Liver (tissue), 9 donors: ENCODE measurements around the gene CFAP74. TPM values are rescaled to one million over a fixed set of nuclear protein-coding genes. Genes with fewer than 3 reads are reported as not detected.

Experiments used
- DNase-seq: peaks from one replicate; pipeline ENCODE4 v3.0.0-alpha.2; 2017; ENCODE audit warnings: low spot score
- H3K27ac ChIP-seq, 2 donors: one replicate each; pipeline ENCODE4 v1.7.0; 2013; ENCODE audit warnings: inconsistent platforms in 2 of 2, low read length in 2 of 2, control low read depth in 1 of 2, low read depth in 1 of 2, mild to moderate bottlenecking in 1 of 2
- H3K27me3 ChIP-seq, 4 donors: one replicate each; pipeline versions ENCODE4 v1.6.1 to v1.7.0; 2013; ENCODE audit warnings: low read length in 3 of 4, inconsistent platforms in 1 of 4, mild to moderate bottlenecking in 1 of 4, moderate library complexity in 1 of 4; ENCODE audit not compliant: control insufficient read depth in 4 of 4, insufficient read depth in 4 of 4
- H3K36me3 ChIP-seq, 4 donors: one replicate each; pipeline versions ENCODE4 v1.6.1 to v1.7.0; 2013; ENCODE audit warnings: low read length in 3 of 4, mild to moderate bottlenecking in 3 of 4, low read depth in 1 of 4, moderate library complexity in 1 of 4; ENCODE audit not compliant: control insufficient read depth in 4 of 4, insufficient read depth in 3 of 4
- H3K4me1 ChIP-seq, 4 donors: one replicate each; pipeline versions ENCODE4 v1.6.1 to v1.7.0; 2013; ENCODE audit warnings: low read length in 3 of 4, mild to moderate bottlenecking in 3 of 4, moderate library complexity in 1 of 4; ENCODE audit not compliant: control insufficient read depth in 4 of 4, insufficient read depth in 4 of 4
- H3K4me3 ChIP-seq, 3 donors: one replicate each; pipeline versions ENCODE4 v1.6.1 to v1.7.0; 2013; ENCODE audit warnings: low read length in 3 of 3, control low read depth in 1 of 3, low read depth in 1 of 3, mild to moderate bottlenecking in 1 of 3
- H3K9ac ChIP-seq, 2 donors: one replicate each; pipeline ENCODE4 v1.7.0; 2013; ENCODE audit warnings: low read length in 2 of 2, mild to moderate bottlenecking in 2 of 2, moderate library complexity in 2 of 2, control low read depth in 1 of 2, low read depth in 1 of 2
- H3K9me3 ChIP-seq, 4 donors: one replicate each; pipeline versions ENCODE4 v1.6.1 to v1.7.0; 2013; ENCODE audit warnings: low read length in 3 of 4; ENCODE audit not compliant: control insufficient read depth in 4 of 4
- CTCF ChIP-seq: fragments of 150-350 bp; IDR thresholded peaks from 2 replicates; pipeline ENCODE4 v1.5.1; 2017; ENCODE audit warnings: improper control_type of control experiment, low read depth, low read length; ENCODE audit not compliant: missing input control
- EGR1 ChIP-seq, 2 donors: IDR thresholded peaks; 2 replicates each; pipeline ENCODE4 v1.6.1; 2016 to 2018; ENCODE audit warnings: antibody characterized with exemption in 2 of 2, low read depth in 2 of 2
- FOXA1 ChIP-seq: IDR thresholded peaks from 2 replicates; pipeline ENCODE4 v1.6.1; 2016; ENCODE audit warnings: antibody characterized with exemption
- FOXA2 ChIP-seq: IDR thresholded peaks from 2 replicates; pipeline ENCODE4 v1.6.1; 2016; ENCODE audit warnings: antibody characterized with exemption
- GABPA ChIP-seq, 2 donors: IDR thresholded peaks in 1 of 2; conservative IDR thresholded peaks in 1 of 2; 2 replicates each; pipeline ENCODE4 v1.6.1; 2016; ENCODE audit warnings: antibody characterized with exemption in 2 of 2, mild to moderate bottlenecking in 1 of 2, moderate library complexity in 1 of 2
- HNF4A ChIP-seq, 2 donors: conservative IDR thresholded peaks; 2 replicates each; pipeline ENCODE4 v1.6.1; 2016; ENCODE audit warnings: antibody characterized with exemption in 2 of 2, mild to moderate bottlenecking in 2 of 2
- HNF4G ChIP-seq: IDR thresholded peaks from 2 replicates; pipeline ENCODE4 v1.6.1; 2016; ENCODE audit warnings: antibody characterized with exemption
- JUND ChIP-seq, 2 donors: IDR thresholded peaks; 2 replicates each; pipeline ENCODE4 v1.6.1; 2016; ENCODE audit warnings: antibody characterized with exemption in 2 of 2
- MAX ChIP-seq: IDR thresholded peaks from 2 replicates; pipeline ENCODE4 v1.6.1; 2016; ENCODE audit warnings: antibody characterized with exemption
- NR2F2 ChIP-seq: IDR thresholded peaks from 2 replicates; pipeline ENCODE4 v1.6.1; 2016; ENCODE audit warnings: antibody characterized with exemption
- REST ChIP-seq: IDR thresholded peaks from 2 replicates; pipeline ENCODE4 v1.6.1; 2016; ENCODE audit warnings: antibody characterized with exemption, mild to moderate bottlenecking
- RXRA ChIP-seq, 2 donors: IDR thresholded peaks; 2 replicates each; pipeline ENCODE4 v1.6.1; 2017 to 2018; ENCODE audit warnings: antibody characterized with exemption in 2 of 2, mild to moderate bottlenecking in 1 of 2
- SP1 ChIP-seq: IDR thresholded peaks from 2 replicates; pipeline ENCODE4 v1.6.1; 2018; ENCODE audit warnings: antibody characterized with exemption, mild to moderate bottlenecking
- TAF1 ChIP-seq: conservative IDR thresholded peaks from 2 replicates; pipeline ENCODE4 v1.6.1; 2016; ENCODE audit warnings: antibody characterized with exemption, mild to moderate bottlenecking
- YY1 ChIP-seq: IDR thresholded peaks from 2 replicates; pipeline ENCODE4 v1.6.1; 2016; ENCODE audit warnings: antibody characterized with exemption, mild to moderate bottlenecking
- WGBS: extraction: QIAGEN DNeasy Blood & Tissue Kit; methylation state at CpG from one replicate; pipeline ENCODE4 v1.1.7; 2013; 5-methylcytosine and 5-hydroxymethylcytosine counted together
- polyA plus RNA-seq, 2 donors: library from polyadenylated mRNA; stranded (reverse) in 1 of 2; unstranded in 1 of 2; fragments of 200-250 nt in 1 of 2; fragments of >200 nt in 1 of 2; fragmentation: Nextera tagmentation in 1 of 2; extraction: Ambion mirVana in 1 of 2; gene quantifications; one replicate each; pipeline versions ENCODE4 v1.2.1 to v1.2.3, GENCODE V29; 2013 to 2015
- total RNA-seq, 2 donors: library from RNA; depleted of rRNA; stranded (reverse); fragments of >200 nt; gene quantifications; one replicate each; pipeline ENCODE4 v1.2.3, GENCODE V29; 2014
- TF ChIP-seq, protein P1 (sequence below): IDR thresholded peaks from 2 replicates; pipeline ENCODE4 v1.6.1; 2016; ENCODE audit warnings: antibody characterized with exemption
- donor health status: healthy.
- donor health status: healthy.
- donor health status: healthy.
- donor health status: healthy.
- donor health status: healthy.

Gene CFAP74
- total and polyA plus RNA-seq, 4 donors: under 0.01 to 0.31 TPM; not detected in 2

GRCh38 chr1:1987142-1987510 is 16.5 kb downstream of the CFAP74 start:
- WGBS: 89% methylated on average over 13 of the region's 13 CpGs
- H3K4me1 ChIP-seq: peaks cover 0 to 2% (median 0%) of the 10 kb centered on the region in 4 donors
- DNase-seq: no peak
- TF ChIP-seq RXRA (IDR thresholded peaks at IDR 0.05) (no peak), HNF4G (no peak), FOXA1 (no peak)
- H3K9ac ChIP-seq: no peak overlapping the region
- no peak overlapping the region for H3K4me3 ChIP-seq
- H3K27ac ChIP-seq: no peak overlapping the region
- no peaks in the 10 kb centered on the region for H3K27me3 ChIP-seq
- H3K9me3 ChIP-seq: no peaks in the 10 kb centered on the region
- no peaks in the 10 kb centered on the region for H3K36me3 ChIP-seq

GRCh38 chr1:1986451-1987141 is 17.0 kb downstream of the CFAP74 start:
- 84% methylated on average over 24 of the region's 24 CpGs for WGBS
- no peak overlapping the region for H3K27ac ChIP-seq
- no peaks in the 10 kb centered on the region for H3K9me3 ChIP-seq
- no peak overlapping the region for H3K9ac ChIP-seq
- H3K4me1 ChIP-seq: peaks cover 0 to 2% (median 0%) of the 10 kb centered on the region in 4 donors
- no peaks in the 10 kb centered on the region for H3K36me3 ChIP-seq
- no peak for DNase-seq
- TF ChIP-seq RXRA (IDR thresholded peaks at IDR 0.05) (no peak), YY1 (no peak), JUND (IDR thresholded peaks at IDR 0.05) (no peak), FOXA2 (no peak), HNF4A (conservative IDR thresholded peaks at IDR 0.05) (no peak), NR2F2 (no peak), HNF4G (no peak), EGR1 (IDR thresholded peaks at IDR 0.05; ENCODE audit: low read depth in 2 of 2) (no peak), GABPA (IDR thresholded peaks at IDR 0.05 in 1 of 2, conservative IDR thresholded peaks at IDR 0.05 in 1 of 2) (no peak), SP1 (no peak), CTCF (no peak)
- TF ChIP-seq, protein P1, sequence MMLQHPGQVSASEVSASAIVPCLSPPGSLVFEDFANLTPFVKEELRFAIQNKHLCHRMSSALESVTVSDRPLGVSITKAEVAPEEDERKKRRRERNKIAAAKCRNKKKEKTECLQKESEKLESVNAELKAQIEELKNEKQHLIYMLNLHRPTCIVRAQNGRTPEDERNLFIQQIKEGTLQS: no peak
- no peak overlapping the region for H3K4me3 ChIP-seq
- no peaks in the 10 kb centered on the region for H3K27me3 ChIP-seq

DNA sequence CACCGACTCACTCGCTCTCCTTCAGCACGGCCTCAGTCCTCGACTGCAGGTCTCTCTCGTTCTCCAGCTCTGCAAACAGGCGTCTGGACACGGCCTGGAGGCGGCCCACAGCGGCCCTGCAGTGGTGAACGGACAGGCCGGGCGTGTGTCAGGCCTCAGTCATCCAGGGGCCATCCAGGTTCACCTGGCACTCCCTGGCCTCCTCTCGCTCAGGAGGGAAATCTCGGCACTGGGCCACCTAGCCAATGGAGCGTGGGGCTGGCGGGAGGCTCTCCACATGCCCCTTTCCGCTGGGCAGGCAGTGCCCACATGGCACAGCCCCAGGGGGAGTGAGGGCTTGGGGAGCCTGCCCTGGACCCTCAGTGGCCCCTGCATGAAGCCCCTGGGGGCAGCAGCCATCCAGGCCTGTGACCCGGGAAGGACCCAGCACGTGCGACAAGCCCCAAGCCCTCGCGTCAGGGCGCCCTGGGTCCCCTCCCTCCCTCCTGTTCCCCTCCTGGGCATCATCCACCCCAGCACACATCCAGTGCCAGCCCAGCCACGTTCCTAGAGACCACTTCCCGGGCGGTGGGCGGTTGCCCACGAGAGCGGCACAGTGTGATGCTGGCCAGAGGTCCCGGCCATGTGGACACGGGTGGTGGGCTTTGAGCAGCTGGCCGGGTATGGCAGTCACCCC is 18.1 kb downstream of the CFAP74 start:
- Histone ChIP-seq H3K9ac (no peak overlapping the region), H3K36me3 (no peaks in the 10 kb centered on the region), H3K4me1 (peaks cover 0 to 2% (median 0%) of the 10 kb centered on the region in 4 donors), H3K9me3 (no peaks in the 10 kb centered on the region), H3K27me3 (no peaks in the 10 kb centered on the region), H3K4me3 (no peak overlapping the region), H3K27ac (no peak overlapping the region)
- WGBS: 87% methylated on average over 32 of the region's 32 CpGs
- no peak for DNase-seq
- TF ChIP-seq RXRA (IDR thresholded peaks at IDR 0.05) (no peak), TAF1 (no peak), FOXA2 (no peak), REST (no peak), EGR1 (IDR thresholded peaks at IDR 0.05; ENCODE audit: low read depth in 2 of 2) (no peak), MAX (no peak), SP1 (no peak), YY1 (no peak), CTCF (no peak), FOXA1 (no peak), GABPA (IDR thresholded peaks at IDR 0.05 in 1 of 2, conservative IDR thresholded peaks at IDR 0.05 in 1 of 2) (no peak), JUND (IDR thresholded peaks at IDR 0.05) (no peak)
